A549 (cell line): ENCODE results near the gene HMCN1. TPM values are rescaled to one million over a fixed set of nuclear protein-coding genes. Genes with fewer than 3 reads are reported as not detected.
A peak's percentile ranks its signal among the peaks of the same experiment; 100 is the strongest.
"Not testable (repeated sequence)": the region's sequence is repeated elsewhere in the genome, so short reads cannot be mapped to it uniquely, and the experiment has no call there.

Experiments
- ATAC-seq, 2 experiments: fragments of 200-7000 bp in 1 of 2; fragments of >200 bp in 1 of 2; cut with Nextera tagmentation in 1 of 2; cut with Tn5 transposase in 1 of 2; 3 replicates each; pipeline versions ENCODE4 v1.8.0 to v1.9.1; 2018 to 2020; ENCODE audit warnings: mild to moderate bottlenecking in 1 of 2, moderate library complexity in 1 of 2
- CTCF ChIA-PET: fragments of 300-600 bp; sonication (Branson Sonifier 250); formaldehyde crosslinking; extraction: SDS; loops from one replicate; lab custom pipeline; 2021; ENCODE audit warnings: antibody characterized with exemption, inconsistent platforms; lab: Yijun Ruan, JAX
- POLR2A ChIA-PET: fragments of 350-600 bp; formaldehyde crosslinking; extraction: SDS; loops from one replicate; lab custom pipeline; 2021; ENCODE audit warnings: antibody characterized with exemption, inconsistent platforms; lab: Yijun Ruan, JAX
- DNase-seq, 2 experiments: peaks; one replicate each; pipeline versions ENCODE4 v3.0.0 to v3.0.0-alpha.2; 2011 to 2016; ENCODE audit warnings: low read depth in 1 of 2, low spot score in 1 of 2
- FAIRE-seq: peaks from 2 replicates; lab custom pipeline; 2011; peaks lifted over from hg19 to GRCh38; lab: Jason Lieb, UNC
- H3K27ac ChIP-seq, 2 experiments: fragments of >200 bp; sonication (Bioruptor Twin); formaldehyde crosslinking; 3 replicates each; pipeline ENCODE4 v1.5.1; 2016 to 2017
- H3K4me1 ChIP-seq: fragments of >200 bp; sonication (Bioruptor Twin); formaldehyde crosslinking; 3 replicates; pipeline ENCODE4 v1.6.1; 2016
- H3K4me2 ChIP-seq: fragments of >200 bp; sonication (Bioruptor Twin); formaldehyde crosslinking; 3 replicates; pipeline ENCODE4 v1.6.1; 2016
- H3K4me3 ChIP-seq: fragments of >200 bp; sonication (Bioruptor Twin); formaldehyde crosslinking; 3 replicates; pipeline ENCODE4 v1.5.1; 2016
- H3K9me3 ChIP-seq: fragments of >200 bp; sonication (Bioruptor Twin); formaldehyde crosslinking; 3 replicates; pipeline ENCODE4 v1.6.1; 2016
- CBX8 ChIP-seq: fragments of 200-600 bp; sonication (generic); IDR thresholded peaks from 2 replicates; pipeline ENCODE4 v1.6.1; 2016
- EHF ChIP-seq: fragments of 250-450 bp; sonication (Bioruptor Pico); IDR thresholded peaks from 2 replicates; pipeline ENCODE4 v1.5.0; 2020; ENCODE audit warnings: mild to moderate bottlenecking
- EHMT2 ChIP-seq: fragments of 200-600 bp; sonication (generic); IDR thresholded peaks from 2 replicates; pipeline ENCODE4 v1.6.1; 2016; ENCODE audit warnings: antibody characterized with exemption, low read depth, mild to moderate bottlenecking, moderate library complexity
- ESRRA ChIP-seq: fragments of 150-350 bp; IDR thresholded peaks from 2 replicates; pipeline ENCODE4 v1.6.1; 2014; ENCODE audit warnings: mild to moderate bottlenecking, low read length, borderline replicate concordance
- FOSB ChIP-seq: fragments of 250-450 bp; sonication (Bioruptor Pico); IDR thresholded peaks from 2 replicates; pipeline ENCODE4 v1.5.0; 2020; ENCODE audit warnings: mild to moderate bottlenecking, moderate library complexity
- FOXS1 ChIP-seq: fragments of 250-450 bp; sonication (Bioruptor Pico); IDR thresholded peaks from 2 replicates; pipeline ENCODE4 v1.5.0; 2020; ENCODE audit warnings: mild to moderate bottlenecking, moderate library complexity
- HOXA7 ChIP-seq: fragments of 250-450 bp; sonication (Bioruptor Pico); IDR thresholded peaks from 2 replicates; pipeline ENCODE4 v1.5.0; 2020; ENCODE audit warnings: mild to moderate bottlenecking, moderate library complexity
- HOXB5 ChIP-seq: fragments of 250-450 bp; sonication (Bioruptor Pico); IDR thresholded peaks from 2 replicates; pipeline ENCODE4 v1.5.0; 2020; ENCODE audit warnings: mild to moderate bottlenecking, moderate library complexity
- JUNB ChIP-seq: fragments of >200 bp; sonication (Bioruptor Twin); formaldehyde crosslinking; IDR thresholded peaks from 2 replicates; pipeline ENCODE4 v1.6.1; 2016
- MAFK ChIP-seq: fragments of 450-650 bp; IDR thresholded peaks from 2 replicates; pipeline ENCODE4 v1.6.1; 2014; ENCODE audit not compliant: partially characterized antibody
- NPAS2 ChIP-seq: fragments of 250-450 bp; sonication (Bioruptor Pico); IDR thresholded peaks from 2 replicates; pipeline ENCODE4 v1.8.0; 2022; ENCODE audit warnings: mild to moderate bottlenecking, moderate library complexity, borderline replicate concordance
- PBX3 ChIP-seq: IDR thresholded peaks from 2 replicates; pipeline ENCODE4 v1.6.1; 2012
- POLR2AphosphoS2 ChIP-seq: conservative IDR thresholded peaks from 2 replicates; pipeline ENCODE4 v1.6.1; 2012; ENCODE audit warnings: low read length, improper control_type of control experiment, inconsistent platforms
- SMC3 ChIP-seq: fragments of >200 bp; sonication (Bioruptor Twin); formaldehyde crosslinking; IDR thresholded peaks from 3 replicates; pipeline ENCODE4 v1.6.1; 2018; ENCODE audit warnings: inconsistent platforms
- TFCP2L1 ChIP-seq: fragments of 250-450 bp; sonication (Bioruptor Pico); IDR thresholded peaks from 2 replicates; pipeline ENCODE4 v1.5.0; 2021; ENCODE audit warnings: mild to moderate bottlenecking
- ZNF302 ChIP-seq: fragments of 250-450 bp; sonication (Bioruptor Pico); IDR thresholded peaks from 2 replicates; pipeline ENCODE4 v1.9.0; 2021; ENCODE audit warnings: inconsistent platforms, mild to moderate bottlenecking, moderate library complexity
- WGBS: methylation state at CpG from one replicate; pipeline ENCODE4 v1.1.6; 2017; ENCODE audit errors: missing lambda C conversion rate; 5-methylcytosine and 5-hydroxymethylcytosine counted together
- polyA plus RNA-seq, 4 experiments: library from polyadenylated mRNA; depleted of rRNA in 3 of 4; stranded (reverse); fragments of >200 nt; fragmentation: RNase III in 1 of 4; extraction: RNeasy Plus Mini Kit Qiagen cat#74134 plus additional on column Dnase treatment in 1 of 4; gene quantifications; 2 replicates in 3 of 4; 3 replicates in 1 of 4; pipeline ENCODE4 v1.2.3, GENCODE V29; 2011 to 2017
- TF ChIP-seq, protein P1 (sequence below): fragments of >200 bp; sonication (Bioruptor Twin); formaldehyde crosslinking; IDR thresholded peaks from 3 replicates; pipeline ENCODE4 v1.6.1; 2016

Gene HMCN1
- polyA plus RNA-seq, 2 of the 4 experiments (the other 2 are of a cell fraction): 0.03 to 0.06 TPM

DNA sequence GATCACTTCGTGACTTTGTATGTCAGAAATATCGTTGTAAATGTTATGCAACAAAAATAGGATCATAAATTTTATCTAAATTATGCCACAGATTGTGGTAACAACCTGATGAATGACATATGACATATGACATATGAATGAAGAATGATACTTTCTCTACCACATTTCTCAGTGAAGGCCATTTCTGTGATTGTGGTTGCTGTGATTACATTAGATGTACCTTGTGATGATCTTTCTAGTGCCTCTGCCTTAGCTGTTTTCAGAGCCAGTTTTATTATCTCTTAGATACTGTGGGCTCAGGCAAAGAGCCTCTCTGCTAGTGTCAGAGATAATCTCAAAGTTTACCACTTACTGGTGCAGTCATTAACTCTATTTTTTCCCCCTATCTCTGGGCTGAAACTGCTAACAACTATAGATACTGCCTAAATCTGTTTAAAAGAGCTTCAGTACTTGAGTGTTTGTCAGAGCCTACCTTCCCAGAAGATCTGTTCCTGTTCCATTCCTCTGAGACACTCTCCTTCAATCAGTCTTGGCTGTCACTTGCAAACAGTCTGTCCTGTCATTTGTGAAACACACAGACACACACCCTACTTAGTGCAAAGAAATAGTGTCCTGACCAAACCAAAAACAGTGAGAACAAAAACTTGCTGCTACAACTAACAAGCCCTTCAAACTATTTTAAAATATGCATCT is 55.5 kb downstream of the HMCN1 start (continued):
- TF ChIP-seq EHMT2 (no peak), NPAS2 (CRISPR knock-in tag) (no peak)

- POLR2A ChIA-PET: no interaction called here
- DNase-seq: no peak
- CTCF ChIA-PET: no interaction called here
Observed at GRCh38 chr1:185790194-185790735, 56.1 kb downstream of the HMCN1 start.

GRCh38 chr1:185792040-185792439 is 57.8 kb downstream of the HMCN1 start:
- TF ChIP-seq SMC3 (no peak), ESRRA (no peak), FOSB (CRISPR knock-in tag) (no peak), HOXA7 (CRISPR knock-in tag) (no peak), ZNF302 (CRISPR knock-in tag) (no peak), FOXS1 (CRISPR knock-in tag) (no peak), JUNB (no peak), POLR2AphosphoS2 (no peak), TFCP2L1 (no peak), HOXB5 (CRISPR knock-in tag) (no peak), EHF (CRISPR knock-in tag) (no peak), PBX3 (no peak)
- TF ChIP-seq, protein P1, sequence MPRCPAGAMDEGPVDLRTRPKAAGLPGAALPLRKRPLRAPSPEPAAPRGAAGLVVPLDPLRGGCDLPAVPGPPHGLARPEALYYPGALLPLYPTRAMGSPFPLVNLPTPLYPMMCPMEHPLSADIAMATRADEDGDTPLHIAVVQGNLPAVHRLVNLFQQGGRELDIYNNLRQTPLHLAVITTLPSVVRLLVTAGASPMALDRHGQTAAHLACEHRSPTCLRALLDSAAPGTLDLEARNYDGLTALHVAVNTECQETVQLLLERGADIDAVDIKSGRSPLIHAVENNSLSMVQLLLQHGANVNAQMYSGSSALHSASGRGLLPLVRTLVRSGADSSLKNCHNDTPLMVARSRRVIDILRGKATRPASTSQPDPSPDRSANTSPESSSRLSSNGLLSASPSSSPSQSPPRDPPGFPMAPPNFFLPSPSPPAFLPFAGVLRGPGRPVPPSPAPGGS: no peak
- no peak for FAIRE-seq
- Histone ChIP-seq H3K27ac (no peak overlapping the region), H3K4me2 (no peak overlapping the region), H3K4me1 (no peaks in the 10 kb centered on the region), H3K4me3 (no peak overlapping the region), H3K9me3 (no peaks in the 10 kb centered on the region)
- DNase-seq: no peak
- POLR2A ChIA-PET: no interaction called here
- CTCF ChIA-PET: no interaction called here
- 62% methylated on average over 1 of the region's 1 CpG for WGBS
- ATAC-seq: no peak

More at GRCh38 chr1:185790194-185790735, 56.1 kb downstream of the HMCN1 start:
- Histone ChIP-seq H3K4me3 (no peak overlapping the region), H3K9me3 (no peaks in the 10 kb centered on the region), H3K4me2 (no peak overlapping the region), H3K27ac (no peak overlapping the region), H3K4me1 (no peaks in the 10 kb centered on the region)
- 0 out of 6 replicates have a peak, but pooled peaks of 1 of the 2 experiments have one; percentile 24 for ATAC-seq
- no peak for FAIRE-seq
- TF ChIP-seq MAFK (no peak), SMC3 (no peak), CBX8 (no peak), PBX3 (no peak)
- WGBS: 13% methylated on average over 2 of the region's 2 CpGs

DNA sequence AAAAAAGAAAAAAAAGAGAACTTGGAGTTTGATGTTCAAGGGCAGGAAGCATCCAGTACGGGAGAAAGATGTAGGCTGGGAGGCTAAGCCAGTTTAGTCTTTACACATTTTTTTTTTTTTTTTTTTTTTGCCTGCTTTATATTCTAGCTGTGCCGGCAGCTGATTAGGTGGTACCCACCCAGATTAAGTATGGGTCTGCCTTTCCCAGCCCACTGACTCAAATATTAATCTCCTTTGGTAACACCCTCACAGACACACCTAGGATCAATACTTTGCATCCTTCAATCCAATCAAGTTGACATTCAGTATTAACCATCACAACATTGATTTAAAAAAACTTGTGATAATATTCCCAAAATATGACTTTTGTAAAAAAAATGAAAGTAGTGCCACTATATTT is 60.3 kb downstream of the HMCN1 start:
- H3K27ac ChIP-seq, POLR2A ChIA-PET, H3K4me1 ChIP-seq, DNase-seq, H3K9me3 ChIP-seq, H3K4me2 ChIP-seq, FAIRE-seq, H3K4me3 ChIP-seq, ATAC-seq: not testable (repeated sequence)
- CTCF ChIA-PET: interaction anchor here (1.0 kb wide), 1 partner anchor 10 kb away, joined by 3 read pairs; no protein-coding TSS in a partner anchor
- 47% methylated on average over 2 of the region's 2 CpGs for WGBS
